ENCODE measurements around the gene SOWAHB.

DNA sequence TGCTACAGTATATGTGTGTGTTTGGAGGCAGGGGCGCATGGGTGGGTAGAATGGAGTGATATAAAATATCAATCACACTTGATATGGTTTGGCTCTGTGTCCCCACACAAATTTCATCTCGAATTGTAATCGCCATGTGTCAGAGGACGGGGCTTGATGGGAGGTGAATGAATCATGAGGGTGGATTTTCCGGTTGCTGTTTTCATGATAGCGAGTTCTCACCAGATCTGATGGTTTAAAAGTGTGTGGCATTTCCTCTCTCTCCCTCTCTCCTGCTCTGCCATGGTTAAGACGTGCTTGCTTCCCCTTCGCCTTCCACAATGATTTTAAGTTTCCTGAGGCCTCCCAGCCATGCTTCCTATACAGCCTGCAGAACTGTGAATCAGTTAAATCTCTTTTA lies 14.8 kb downstream of the SOWAHB start:
- TF ChIP-seq CTCF (IDR thresholded peaks at IDR 0.05) (no peak), POLR2A (IDR thresholded peaks at IDR 0.05) (no peak)
